H1 (cell line): ENCODE measurements around the gene OGFOD1. TPM values are rescaled to one million over a fixed set of nuclear protein-coding genes. Genes with fewer than 3 reads are reported as not detected.

Source experiments
- KDM5A ChIP-seq: fragments of 200-600 bp; IDR thresholded peaks from 2 replicates; pipeline ENCODE4 v1.7.1; 2012; ENCODE audit warnings: mild to moderate bottlenecking, low read length, inconsistent platforms, mixed read lengths
- NANOG ChIP-seq: IDR thresholded peaks from 2 replicates; pipeline ENCODE4 v1.6.1; 2011; ENCODE audit warnings: low read length, low read depth, mild to moderate bottlenecking, inconsistent platforms; ENCODE audit not compliant: insufficient read depth, poor library complexity, severe bottlenecking
- polyA plus RNA-seq, 7 experiments: library from polyadenylated mRNA; depleted of rRNA in 3 of 7; stranded (reverse) in 5 of 7; unstranded in 2 of 7; fragments of >200 nt in 5 of 7; fragments of 200-250 nt in 2 of 7; gene quantifications; 1 replicate in 5 of 7; 2 replicates in 1 of 7; 4 replicates in 1 of 7; pipeline versions ENCODE4 v1.2.1 to v1.2.3, GENCODE V29; 2011 to 2013; ENCODE audit warnings: missing spikeins in 2 of 7, mixed read lengths in 2 of 7
- total RNA-seq: library from RNA; stranded (reverse); fragmentation: NEBNext Ultra II Directional; extraction: Animal tissue kit (Norgen Biotek cat#: 25700); gene quantifications from 2 replicates; pipeline ENCODE4 v1.2.1, GENCODE V29; 2021

The OGFOD1 gene
- total and polyA plus RNA-seq, 2 of the 8 experiments (the other 6 are each of a cell fraction or from before 2014, with no cell fraction given): 24.6 to 61.4 TPM

DNA sequence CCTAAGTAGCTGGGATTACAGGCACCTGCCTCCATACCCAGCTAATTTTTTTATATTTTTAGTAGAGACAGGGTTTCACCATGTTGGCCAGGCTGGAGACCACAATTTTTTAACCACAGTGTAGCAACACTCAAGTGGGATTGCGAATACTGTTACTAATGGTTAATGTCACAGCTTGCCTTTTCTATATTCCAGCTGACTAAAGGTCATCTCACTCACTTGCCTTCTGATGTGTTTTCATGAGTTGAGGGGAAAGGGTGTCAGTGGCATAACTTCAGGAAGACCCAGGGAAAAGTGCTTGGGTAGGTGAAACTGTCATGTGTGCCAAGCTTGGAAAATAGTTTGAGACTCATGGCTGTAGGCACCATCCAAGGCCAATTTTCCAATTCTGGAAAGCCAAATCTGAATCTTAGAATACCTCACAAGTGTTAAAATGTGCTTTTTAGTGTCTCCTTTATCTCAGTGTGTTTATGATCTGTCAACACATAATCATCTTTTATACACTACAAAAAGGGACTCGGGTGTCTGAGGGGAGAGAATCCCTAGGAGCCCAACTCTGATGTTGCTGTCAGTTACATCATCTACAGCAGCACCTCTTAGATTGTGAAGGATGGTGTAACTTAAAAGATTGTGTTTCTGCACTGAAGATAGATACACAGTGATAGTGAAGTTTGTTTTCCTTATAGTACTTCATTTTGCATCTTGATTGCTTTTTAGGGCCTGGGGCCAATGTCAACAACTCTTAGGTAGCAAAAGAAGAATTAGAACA, 27.1 kb downstream of the OGFOD1 start (continued):
- no peak for TF ChIP-seq NANOG
- TF ChIP-seq KDM5A: no peak
